Endothelial cell of umbilical vein (primary cell): ENCODE data around the gene TAOK1.

ENCODE experiments used
- POLR2A ChIP-seq: IDR thresholded peaks from 2 replicates; pipeline ENCODE4 v1.6.1; 2012; ENCODE audit warnings: low read depth, mild to moderate bottlenecking, control low read depth, low read length
- TF ChIP-seq, protein P1 (sequence below), 2 donors: IDR thresholded peaks; 1 replicate in 1 of 2; 2 replicates in 1 of 2; pipeline ENCODE4 v1.5.1; 2011; ENCODE audit warnings: low read length in 2 of 2, mild to moderate bottlenecking in 2 of 2, moderate library complexity in 2 of 2, control low read depth in 1 of 2, inconsistent platforms in 1 of 2, low read depth in 1 of 2; ENCODE audit not compliant: insufficient read depth in 1 of 2; ENCODE audit errors: extremely low read depth in 1 of 2
- TF ChIP-seq, protein P2 (sequence below): IDR thresholded peaks from 2 replicates; pipeline ENCODE4 v1.6.1; 2011; ENCODE audit not compliant: insufficient read depth, insufficient read length

DNA sequence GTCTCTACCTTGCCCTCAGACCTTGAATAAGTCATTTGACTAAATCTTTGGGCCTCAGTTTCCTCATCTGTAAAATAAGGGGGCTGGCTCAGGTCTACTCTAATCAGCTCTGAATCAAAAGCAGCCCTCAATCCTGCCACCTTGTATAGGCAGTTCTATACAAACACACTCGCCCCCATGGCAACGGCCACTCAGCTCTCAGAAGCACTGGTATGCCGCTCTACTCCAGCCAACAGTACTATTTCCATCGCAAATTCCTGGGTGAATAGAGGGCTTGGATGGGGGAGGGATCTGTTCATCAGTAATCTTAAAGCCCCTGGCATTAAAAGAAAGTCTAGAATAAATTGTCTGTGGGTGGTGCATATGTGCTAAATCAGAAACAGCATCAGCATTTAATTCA is 21.2 kb upstream of the TAOK1 start:
- TF ChIP-seq POLR2A: no peak
- TF ChIP-seq, protein P1, sequence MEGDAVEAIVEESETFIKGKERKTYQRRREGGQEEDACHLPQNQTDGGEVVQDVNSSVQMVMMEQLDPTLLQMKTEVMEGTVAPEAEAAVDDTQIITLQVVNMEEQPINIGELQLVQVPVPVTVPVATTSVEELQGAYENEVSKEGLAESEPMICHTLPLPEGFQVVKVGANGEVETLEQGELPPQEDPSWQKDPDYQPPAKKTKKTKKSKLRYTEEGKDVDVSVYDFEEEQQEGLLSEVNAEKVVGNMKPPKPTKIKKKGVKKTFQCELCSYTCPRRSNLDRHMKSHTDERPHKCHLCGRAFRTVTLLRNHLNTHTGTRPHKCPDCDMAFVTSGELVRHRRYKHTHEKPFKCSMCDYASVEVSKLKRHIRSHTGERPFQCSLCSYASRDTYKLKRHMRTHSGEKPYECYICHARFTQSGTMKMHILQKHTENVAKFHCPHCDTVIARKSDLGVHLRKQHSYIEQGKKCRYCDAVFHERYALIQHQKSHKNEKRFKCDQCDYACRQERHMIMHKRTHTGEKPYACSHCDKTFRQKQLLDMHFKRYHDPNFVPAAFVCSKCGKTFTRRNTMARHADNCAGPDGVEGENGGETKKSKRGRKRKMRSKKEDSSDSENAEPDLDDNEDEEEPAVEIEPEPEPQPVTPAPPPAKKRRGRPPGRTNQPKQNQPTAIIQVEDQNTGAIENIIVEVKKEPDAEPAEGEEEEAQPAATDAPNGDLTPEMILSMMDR (IDR thresholded peaks at IDR 0.05; ENCODE audit: extremely low read depth in 1 of 2, insufficient read depth in 1 of 2, low read depth in 1 of 2, low read length in 2 of 2): no peak
- TF ChIP-seq, protein P2, sequence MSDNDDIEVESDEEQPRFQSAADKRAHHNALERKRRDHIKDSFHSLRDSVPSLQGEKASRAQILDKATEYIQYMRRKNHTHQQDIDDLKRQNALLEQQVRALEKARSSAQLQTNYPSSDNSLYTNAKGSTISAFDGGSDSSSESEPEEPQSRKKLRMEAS: no peak
